PFSK-1 (cell line): ENCODE results near the gene MCAT. TPM values are rescaled to one million over a fixed set of nuclear protein-coding genes. Genes with fewer than 3 reads are reported as not detected.

Experiments used
- FOXP2 ChIP-seq: optimal IDR thresholded peaks from 2 replicates; pipeline ENCODE3; 2011; ENCODE audit warnings: borderline replicate concordance, control low read depth, inconsistent platforms; ENCODE audit not compliant: insufficient read depth; ENCODE audit errors: extremely low read length, extremely low read depth
- POLR2AphosphoS5 ChIP-seq: IDR thresholded peaks from 2 replicates; pipeline ENCODE4 v1.6.1; 2012; ENCODE audit warnings: low read depth, mild to moderate bottlenecking, control low read depth, low read length, moderate library complexity
- REST ChIP-seq, 2 experiments: IDR thresholded peaks; 2 replicates each; pipeline versions ENCODE4 v1.6.1 to v1.8.0; 2011 to 2012; ENCODE audit warnings: low read depth in 2 of 2, low read length in 2 of 2, control low read depth in 1 of 2, inconsistent platforms in 1 of 2, mild to moderate bottlenecking in 1 of 2, moderate library complexity in 1 of 2; ENCODE audit not compliant: insufficient read depth in 1 of 2
- SIN3A ChIP-seq: IDR thresholded peaks from 2 replicates; pipeline ENCODE4 v1.6.1; 2012; ENCODE audit warnings: mild to moderate bottlenecking, low read length, moderate library complexity, borderline replicate concordance; ENCODE audit not compliant: insufficient read depth
- TAF1 ChIP-seq: IDR thresholded peaks from 2 replicates; pipeline ENCODE4 v1.6.1; 2012; ENCODE audit warnings: low read length, control low read depth, borderline replicate concordance; ENCODE audit not compliant: insufficient read depth
- polyA plus RNA-seq: library from polyadenylated mRNA; unstranded; fragments of >200 nt; gene quantifications from one replicate; pipeline ENCODE4 v1.2.1, GENCODE V29; 2012; ENCODE audit warnings: low read depth, missing spikeins; ENCODE audit not compliant: insufficient read length

Gene MCAT, protein sequence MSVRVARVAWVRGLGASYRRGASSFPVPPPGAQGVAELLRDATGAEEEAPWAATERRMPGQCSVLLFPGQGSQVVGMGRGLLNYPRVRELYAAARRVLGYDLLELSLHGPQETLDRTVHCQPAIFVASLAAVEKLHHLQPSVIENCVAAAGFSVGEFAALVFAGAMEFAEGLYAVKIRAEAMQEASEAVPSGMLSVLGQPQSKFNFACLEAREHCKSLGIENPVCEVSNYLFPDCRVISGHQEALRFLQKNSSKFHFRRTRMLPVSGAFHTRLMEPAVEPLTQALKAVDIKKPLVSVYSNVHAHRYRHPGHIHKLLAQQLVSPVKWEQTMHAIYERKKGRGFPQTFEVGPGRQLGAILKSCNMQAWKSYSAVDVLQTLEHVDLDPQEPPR
- polyA plus RNA-seq, result 43.4 TPM

DNA sequence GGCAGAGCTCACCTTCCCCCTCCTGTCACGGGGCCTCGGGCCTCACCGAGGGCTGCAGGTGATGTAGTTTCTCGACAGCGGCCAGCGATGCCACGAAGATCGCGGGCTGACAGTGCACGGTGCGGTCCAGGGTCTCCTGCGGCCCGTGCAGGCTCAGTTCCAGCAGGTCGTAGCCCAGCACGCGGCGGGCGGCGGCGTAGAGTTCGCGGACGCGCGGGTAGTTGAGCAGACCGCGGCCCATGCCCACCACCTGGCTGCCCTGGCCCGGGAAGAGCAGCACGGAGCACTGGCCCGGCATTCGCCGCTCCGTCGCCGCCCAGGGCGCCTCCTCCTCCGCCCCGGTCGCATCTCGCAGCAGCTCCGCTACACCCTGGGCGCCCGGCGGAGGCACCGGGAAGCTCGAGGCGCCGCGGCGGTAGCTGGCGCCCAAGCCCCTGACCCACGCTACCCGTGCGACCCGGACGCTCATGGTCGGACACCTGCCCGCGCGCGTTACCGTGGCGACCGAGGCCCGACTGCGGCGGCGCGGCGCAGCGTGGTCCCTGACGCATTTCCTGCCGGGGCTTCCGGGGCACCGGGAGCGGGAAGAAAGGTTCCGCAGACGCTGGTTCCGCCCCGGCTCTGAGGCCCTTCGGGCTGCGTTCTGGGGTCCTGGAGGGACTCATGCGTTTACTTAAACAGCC, at the start of gene MCAT:
TSS of gene MCAT (minus strand) at position 519 of the 683 bp plus-strand sequence. CDS start at position 469, 50 bp downstream.
- TF ChIP-seq REST (IDR thresholded peaks at IDR 0.05; ENCODE audit: insufficient read depth in 1 of 2, low read depth in 2 of 2, low read length in 2 of 2), result no peak
- TF ChIP-seq FOXP2, result peak; percentile 86
- no peak for TF ChIP-seq SIN3A
- TF ChIP-seq POLR2AphosphoS5, result peak; percentile 19
- peak; percentile 63 for TF ChIP-seq TAF1

DNA sequence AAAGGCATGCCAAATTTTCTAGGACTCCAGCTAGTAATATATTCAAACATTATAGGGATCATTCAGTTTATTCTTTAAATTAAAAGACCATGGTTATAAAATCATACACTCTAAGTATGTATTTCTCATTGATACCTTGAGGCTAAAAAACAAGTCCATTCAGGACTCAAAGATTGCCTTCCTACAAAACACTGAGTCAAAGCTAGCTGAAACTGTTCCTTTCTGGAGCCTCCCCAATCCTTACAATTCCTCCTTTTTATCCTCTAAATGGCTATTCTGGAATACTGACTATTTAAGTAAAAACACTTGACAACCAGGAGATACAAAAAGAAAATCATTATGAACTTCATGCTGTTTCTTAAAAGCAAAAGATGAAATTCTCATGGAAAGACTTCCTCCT, 48.6 kb upstream of the MCAT start:
- TF ChIP-seq TAF1, result no peak

DNA sequence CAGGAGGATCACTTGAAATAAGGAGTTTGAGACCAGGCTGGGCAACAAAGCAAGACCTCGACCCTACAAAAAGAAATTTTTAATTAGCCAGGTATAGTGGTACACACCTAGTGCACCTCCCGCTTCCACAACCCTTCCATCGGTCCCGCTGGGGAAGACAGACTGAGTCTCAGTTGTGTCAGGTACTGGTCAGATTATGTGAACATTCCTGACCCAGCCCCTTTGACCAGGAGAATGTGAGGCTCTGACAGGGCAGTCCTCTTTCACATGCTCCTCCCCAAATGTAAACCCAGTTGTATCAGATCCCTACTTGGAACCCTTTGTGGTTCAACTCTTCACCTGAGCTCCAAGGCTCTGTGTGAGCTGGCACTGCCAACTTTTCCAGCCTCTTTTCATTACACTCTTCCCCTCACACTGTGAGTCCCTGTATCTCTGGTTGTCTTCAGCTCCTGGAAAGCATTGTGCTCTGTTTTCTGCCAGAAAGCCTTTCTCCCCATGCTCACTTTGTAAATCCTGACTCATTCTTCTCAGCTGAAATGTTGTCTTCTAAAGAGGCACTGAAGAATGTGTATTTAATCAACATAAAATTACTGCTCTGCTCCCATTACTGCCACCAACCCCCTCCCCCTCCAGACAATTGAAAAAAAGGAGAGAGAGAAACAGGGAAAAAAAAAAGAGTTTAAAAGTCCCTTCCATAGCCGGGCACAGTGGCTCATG, 45.8 kb upstream of the MCAT start:
- no peak for TF ChIP-seq FOXP2
- TF ChIP-seq REST (IDR thresholded peaks at IDR 0.05; ENCODE audit: insufficient read depth in 1 of 2, low read depth in 2 of 2, low read length in 2 of 2), result no peak
- no peak for TF ChIP-seq POLR2AphosphoS5
- TF ChIP-seq TAF1, result no peak
- TF ChIP-seq SIN3A, result no peak

GRCh38 chr22:43187171-43188099, 44.2 kb upstream of the MCAT start:
- TF ChIP-seq REST (IDR thresholded peaks at IDR 0.05; ENCODE audit: insufficient read depth in 1 of 2, low read depth in 2 of 2, low read length in 2 of 2) (no peak), SIN3A (no peak), TAF1 (no peak), FOXP2 (peak; percentile 88), POLR2AphosphoS5 (0 out of 2 replicates have a peak, but pooled peaks have one; percentile 45)
